OCI-LY1 (cell line): ENCODE measurements around the gene CCDC146.

Experiments
- H2AFZ ChIP-seq: fragments of 200-600 bp; sonication (generic), shearing (Covaris generic); 2 replicates; pipeline ENCODE4 v1.6.0; 2014; ENCODE audit warnings: antibody characterized with exemption, mild to moderate bottlenecking, low read length
- H3F3A ChIP-seq: fragments of 200-600 bp; sonication (generic), shearing (Covaris generic); 2 replicates; pipeline ENCODE4 v1.6.0; 2014; ENCODE audit warnings: mild to moderate bottlenecking, antibody characterized with exemption, low read length, moderate library complexity; ENCODE audit not compliant: insufficient read depth
- H3K27ac ChIP-seq: fragments of 200-600 bp; sonication (generic); 2 replicates; pipeline ENCODE4 v1.5.1; 2014; ENCODE audit warnings: low read length, mixed run types, mild to moderate bottlenecking, low read depth; ENCODE audit not compliant: poor library complexity, severe bottlenecking
- H3K27me3 ChIP-seq: fragments of 200-600 bp; sonication (generic); 2 replicates; pipeline ENCODE4 v1.6.0; 2014; ENCODE audit warnings: antibody characterized with exemption, mild to moderate bottlenecking, low read length, moderate library complexity; ENCODE audit not compliant: insufficient read depth
- H3K36me3 ChIP-seq: fragments of 200-600 bp; sonication (generic); 2 replicates; pipeline ENCODE4 v1.6.1; 2014; ENCODE audit warnings: mild to moderate bottlenecking, antibody characterized with exemption, low read length, moderate library complexity, mixed read lengths; ENCODE audit not compliant: insufficient read depth
- H3K4me1 ChIP-seq: fragments of 200-600 bp; sonication (generic); 2 replicates; pipeline ENCODE4 v1.5.1; 2014; ENCODE audit warnings: mild to moderate bottlenecking, low read length, moderate library complexity; ENCODE audit not compliant: insufficient read depth, severe bottlenecking
- H3K4me2 ChIP-seq: fragments of 200-600 bp; sonication (generic), shearing (Covaris generic); 2 replicates; pipeline ENCODE4 v1.6.1; 2014; ENCODE audit warnings: low read length
- H3K4me3 ChIP-seq: fragments of 200-600 bp; sonication (generic); 2 replicates; pipeline ENCODE4 v1.5.1; 2014; ENCODE audit warnings: low read length, low read depth, mild to moderate bottlenecking, mixed read lengths; ENCODE audit not compliant: poor library complexity, severe bottlenecking
- H3K79me2 ChIP-seq: fragments of 200-600 bp; shearing (Covaris generic); 2 replicates; pipeline ENCODE4 v1.6.1; 2016; ENCODE audit warnings: mixed run types, low read length, mixed read lengths; ENCODE audit not compliant: insufficient read depth
- H3K9ac ChIP-seq: fragments of 200-600 bp; sonication (generic), shearing (Covaris generic); 2 replicates; pipeline ENCODE4 v1.6.1; 2014; ENCODE audit warnings: mild to moderate bottlenecking, low read length, mixed read lengths
- H3K9me2 ChIP-seq: fragments of 200-600 bp; sonication (generic), shearing (Covaris generic); 2 replicates; pipeline ENCODE4 v1.6.1; 2014; ENCODE audit warnings: low read depth, mild to moderate bottlenecking, low read length, mixed read lengths
- H3K9me3 ChIP-seq: fragments of 200-600 bp; shearing (Covaris generic); 2 replicates; pipeline ENCODE4 v1.6.1; 2014; ENCODE audit warnings: low read length, mixed read lengths
- H4K20me1 ChIP-seq: fragments of 200-600 bp; sonication (generic), shearing (Covaris generic); 2 replicates; pipeline ENCODE4 v1.6.0; 2016; ENCODE audit warnings: mild to moderate bottlenecking, low read length; ENCODE audit not compliant: insufficient read depth
- CTCF ChIP-seq: fragments of 200-600 bp; sonication (generic), shearing (Covaris generic); IDR thresholded peaks from 2 replicates; pipeline ENCODE4 v1.5.1; 2017; ENCODE audit warnings: mild to moderate bottlenecking, antibody characterized with exemption, low read length, moderate library complexity, mixed read lengths
- EZH2 ChIP-seq: fragments of 200-600 bp; sonication (generic), shearing (Covaris generic); IDR thresholded peaks from 2 replicates; pipeline ENCODE4 v1.8.0; 2017; ENCODE audit warnings: borderline replicate concordance, mixed run types, mild to moderate bottlenecking, antibody characterized with exemption, low read length, moderate library complexity, mixed read lengths

The CCDC146 gene

GRCh38 chr7:77293046-77293445 lies 170.6 kb downstream of the CCDC146 start:
- TF ChIP-seq CTCF (peak; percentile 51), EZH2 (no peak)
- no peak overlapping the region for H2AFZ ChIP-seq
- H4K20me1 ChIP-seq: no peaks in the 10 kb centered on the region
- H3K79me2 ChIP-seq: no peaks in the 10 kb centered on the region
- H3K36me3 ChIP-seq: no peaks in the 10 kb centered on the region
- H3K27ac ChIP-seq: no peak overlapping the region
- no peak overlapping the region for H3K9ac ChIP-seq
- no peaks in the 10 kb centered on the region for H3K27me3 ChIP-seq
- no peaks in the 10 kb centered on the region for H3F3A ChIP-seq
- no peak overlapping the region for H3K4me3 ChIP-seq
- H3K9me2 ChIP-seq: no peaks in the 10 kb centered on the region
- peaks cover 7% of the 10 kb centered on the region for H3K4me1 ChIP-seq
- peaks cover 4% of the 10 kb centered on the region; the same call in 1 of the 2 replicates for H3K9me3 ChIP-seq
- H3K4me2 ChIP-seq: no peak overlapping the region

- H3K27ac ChIP-seq: no peak overlapping the region
- no peak overlapping the region for H2AFZ ChIP-seq
- no peaks in the 10 kb centered on the region for H3K9me3 ChIP-seq
- H3K9ac ChIP-seq: no peak overlapping the region
- no peaks in the 10 kb centered on the region for H3K79me2 ChIP-seq
- H3F3A ChIP-seq: no peaks in the 10 kb centered on the region
- no peaks in the 10 kb centered on the region for H3K36me3 ChIP-seq
- no peak overlapping the region for H3K4me2 ChIP-seq
- no peaks in the 10 kb centered on the region for H4K20me1 ChIP-seq
- H3K4me3 ChIP-seq: no peak overlapping the region
- H3K4me1 ChIP-seq: no peaks in the 10 kb centered on the region
- TF ChIP-seq EZH2 (no peak), CTCF (no peak)
- H3K9me2 ChIP-seq: no peaks in the 10 kb centered on the region
- H3K27me3 ChIP-seq: no peaks in the 10 kb centered on the region
Observed at GRCh38 chr7:77295549-77295948, 173.1 kb downstream of the CCDC146 start.

- no peaks in the 10 kb centered on the region for H3F3A ChIP-seq
- H3K4me3 ChIP-seq: no peak overlapping the region
- no peak overlapping the region for H2AFZ ChIP-seq
- no peaks in the 10 kb centered on the region for H3K79me2 ChIP-seq
- peaks cover 38% of the 10 kb centered on the region for H3K4me1 ChIP-seq
- no peaks in the 10 kb centered on the region for H3K9me3 ChIP-seq
- H4K20me1 ChIP-seq: no peaks in the 10 kb centered on the region
- H3K9me2 ChIP-seq: no peaks in the 10 kb centered on the region
- no peaks in the 10 kb centered on the region for H3K36me3 ChIP-seq
- H3K27ac ChIP-seq: no peak overlapping the region
- H3K4me2 ChIP-seq: no peak overlapping the region
- H3K27me3 ChIP-seq: no peaks in the 10 kb centered on the region
- TF ChIP-seq CTCF (no peak), EZH2 (no peak)
- no peak overlapping the region; the same call in 1 of the 2 replicates for H3K9ac ChIP-seq
Observed at GRCh38 chr7:77306231-77307067, 184.0 kb downstream of the CCDC146 start.
